CD14-positive monocyte (primary cell): Measurements from ENCODE around the gene EPC1. TPM values are rescaled to one million over a fixed set of nuclear protein-coding genes. Genes with fewer than 3 reads are reported as not detected.
A peak's percentile ranks its signal among the peaks of the same experiment; 100 is the strongest.

ENCODE experiments used
- DNase-seq, 3 donors: peaks; one replicate each; pipeline ENCODE4 v3.0.0-alpha.2; 2011 to 2022
- H2AFZ ChIP-seq: 2 replicates; pipeline ENCODE4 v1.6.0; 2012; ENCODE audit warnings: mild to moderate bottlenecking, low read depth, low read length, inconsistent platforms; ENCODE audit not compliant: insufficient read depth, poor library complexity, severe bottlenecking
- H3K27ac ChIP-seq, 2 donors: 1 replicate in 1 of 2; 2 replicates in 1 of 2; pipeline ENCODE4 v1.5.1; 2012 to 2013; ENCODE audit warnings: low read length in 2 of 2, control low read depth in 1 of 2, inconsistent platforms in 1 of 2, low read depth in 1 of 2, mild to moderate bottlenecking in 1 of 2
- H3K27me3 ChIP-seq, 2 donors: one replicate each; pipeline versions ENCODE4 v1.6.0 to v1.6.1; 2011 to 2013; ENCODE audit warnings: low read length in 2 of 2; ENCODE audit not compliant: control insufficient read depth in 2 of 2, insufficient read depth in 2 of 2
- H3K36me3 ChIP-seq, 2 donors: replicated peaks in 1 of 2; 1 replicate in 1 of 2; 2 replicates in 1 of 2; pipeline versions ENCODE4 v1.5.1 to v1.6.1; 2012 to 2013; ENCODE audit warnings: low read length in 2 of 2, control low read depth in 1 of 2, inconsistent platforms in 1 of 2, mild to moderate bottlenecking in 1 of 2; ENCODE audit not compliant: insufficient read depth in 2 of 2, control insufficient read depth in 1 of 2
- H3K4me1 ChIP-seq, 2 donors: 1 replicate in 1 of 2; 2 replicates in 1 of 2; pipeline versions ENCODE4 v1.5.1 to v1.6.1; 2012 to 2013; ENCODE audit warnings: low read length in 2 of 2, control low read depth in 1 of 2, inconsistent platforms in 1 of 2, mild to moderate bottlenecking in 1 of 2, moderate library complexity in 1 of 2; ENCODE audit not compliant: insufficient read depth in 2 of 2, control insufficient read depth in 1 of 2
- H3K4me2 ChIP-seq: replicated peaks from 2 replicates; pipeline ENCODE3; 2012; ENCODE audit warnings: low read length, moderate library complexity, mild to moderate bottlenecking; ENCODE audit not compliant: poor library complexity, severe bottlenecking; ENCODE audit errors: extremely low read depth
- H3K4me3 ChIP-seq, 3 experiments: fragments of 200-600 bp in 1 of 3; sonication (generic) in 1 of 3; replicated peaks in 1 of 3; 1 replicate in 2 of 3; 2 replicates in 1 of 3; pipeline ENCODE4 v1.5.1; 2011 to 2013; ENCODE audit warnings: low read length in 3 of 3, mild to moderate bottlenecking in 3 of 3, control low read depth in 2 of 3, low read depth in 2 of 3, inconsistent platforms in 1 of 3, moderate library complexity in 1 of 3
- H3K79me2 ChIP-seq: 2 replicates; pipeline ENCODE4 v1.6.0; 2012; ENCODE audit warnings: mild to moderate bottlenecking, control low read depth, inconsistent platforms, low read length, moderate library complexity; ENCODE audit not compliant: insufficient read depth
- H3K9ac ChIP-seq: 2 replicates; pipeline ENCODE4 v1.6.0; 2017; ENCODE audit warnings: low read length, mild to moderate bottlenecking; ENCODE audit not compliant: insufficient read depth, poor library complexity, severe bottlenecking
- H3K9me3 ChIP-seq, 2 donors: replicated peaks in 1 of 2; 1 replicate in 1 of 2; 2 replicates in 1 of 2; pipeline versions ENCODE4 v1.5.1 to v1.6.1; 2012 to 2013; ENCODE audit warnings: low read length in 2 of 2, control low read depth in 1 of 2; ENCODE audit not compliant: control insufficient read depth in 1 of 2, insufficient read depth in 1 of 2
- H4K20me1 ChIP-seq: 2 replicates; pipeline ENCODE4 v1.6.0; 2012; ENCODE audit warnings: mild to moderate bottlenecking, low read length, control low read depth, moderate library complexity; ENCODE audit not compliant: insufficient read depth
- H3K27ac Mint-ChIP-seq, 7 donors: one replicate each; pipeline ENCODE4 v1.8.0; 2020; ENCODE audit warnings: mild to moderate bottlenecking in 7 of 7, mixed read lengths in 7 of 7, moderate library complexity in 6 of 7, inconsistent platforms in 2 of 7
- H3K27me3 Mint-ChIP-seq, 3 donors: one replicate each; pipeline ENCODE4 v1.8.0; 2021 to 2022; ENCODE audit warnings: low read depth in 3 of 3, mild to moderate bottlenecking in 3 of 3, mixed read lengths in 3 of 3, moderate library complexity in 3 of 3, inconsistent platforms in 1 of 3
- H3K36me3 Mint-ChIP-seq, 2 donors: one replicate each; pipeline ENCODE4 v1.8.0; 2020; ENCODE audit warnings: mixed read lengths in 2 of 2, inconsistent platforms in 1 of 2, mild to moderate bottlenecking in 1 of 2
- H3K4me1 Mint-ChIP-seq: one replicate; pipeline ENCODE4 v1.8.0; 2020; ENCODE audit warnings: mild to moderate bottlenecking, mixed read lengths
- H3K4me3 Mint-ChIP-seq, 2 donors: one replicate each; pipeline ENCODE4 v1.8.0; 2020; ENCODE audit warnings: mild to moderate bottlenecking in 2 of 2, mixed read lengths in 2 of 2, moderate library complexity in 1 of 2
- H3K9me3 Mint-ChIP-seq, 7 donors: one replicate each; pipeline ENCODE4 v1.8.0; 2020 to 2022; ENCODE audit warnings: mixed read lengths in 7 of 7, mild to moderate bottlenecking in 6 of 7, moderate library complexity in 6 of 7, inconsistent platforms in 2 of 7
- WGBS: methylation state at CpG from one replicate; pipeline ENCODE4 v1.1.5; 2013; ENCODE audit warnings: missing lambda C conversion rate; ENCODE audit not compliant: insufficient coverage; 5-methylcytosine and 5-hydroxymethylcytosine counted together
- intact Hi-C, 2 donors: fragments of 100-400 bp; cut with micrococcal nuclease; formaldehyde crosslinking; loops; one replicate each; pipeline versions ENCODE4 v1.15.0 to v1.15.1; 2023
- polyA plus RNA-seq, 3 donors: library from polyadenylated mRNA; depleted of rRNA in 1 of 3; unstranded in 2 of 3; stranded (reverse) in 1 of 3; fragments of 300-500 nt in 2 of 3; fragments of >200 nt in 1 of 3; fragmentation: Illumina TruSeq in 2 of 3; gene quantifications; 1 replicate in 2 of 3; 2 replicates in 1 of 3; pipeline ENCODE4 v1.2.3, GENCODE V29; 2012 to 2021
- TF ChIP-seq, protein P1 (sequence below): fragments of 200-600 bp; IDR thresholded peaks from one replicate; pipeline ENCODE4 v1.8.0; 2022; ENCODE audit warnings: antibody characterized with exemption, mild to moderate bottlenecking

Gene EPC1
- polyA plus RNA-seq, 3 donors, result 28.3 to 60.8 (median 31.0) TPM

DNA sequence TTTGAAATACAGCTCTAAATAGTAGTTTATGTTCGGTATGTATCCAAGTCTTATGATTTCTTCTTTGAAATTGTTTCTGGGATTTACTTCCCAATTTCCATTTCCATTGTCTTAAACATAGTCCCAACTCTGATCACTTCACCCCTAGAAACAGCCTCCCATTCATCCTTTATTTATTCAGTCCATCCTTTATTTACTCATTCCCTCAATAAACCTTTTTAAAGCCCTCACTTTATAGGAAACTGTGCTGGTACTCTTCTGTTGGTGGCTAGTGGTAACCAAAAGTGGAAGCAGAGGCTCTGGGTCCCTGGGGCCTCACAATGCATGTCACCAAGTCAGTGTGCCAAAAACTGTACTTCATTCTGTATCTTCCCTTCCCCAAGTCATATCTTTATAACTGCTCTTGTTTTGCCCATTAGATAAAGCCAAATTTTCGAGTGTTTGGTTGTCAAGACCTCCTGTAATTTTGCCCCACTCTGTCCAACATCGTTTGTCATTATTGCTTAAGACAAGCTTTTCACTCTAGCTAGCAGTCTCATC lies 3.9 kb upstream of the EPC1 start:
- Histone ChIP-seq H3K9ac (no peak overlapping the region), H3K4me3 (no peak overlapping the region), H4K20me1 (peaks cover 24% of the 10 kb centered on the region), H3K4me1 (peaks cover 16 to 39% of the 10 kb centered on the region in 2 donors), H3K79me2 (peaks cover 61% of the 10 kb centered on the region), H3K36me3 (peaks cover 0 to 6% of the 10 kb centered on the region in 2 donors), H2AFZ (no peak overlapping the region), H3K27ac (no peak overlapping the region), H3K4me2 (no peak overlapping the region), H3K9me3 (no peaks in the 10 kb centered on the region), H3K27me3 (no peaks in the 10 kb centered on the region)
- peak overlapping the region in 2 of 7 donors; percentile 25 to 61 for H3K27ac Mint-ChIP-seq
- H3K9me3 Mint-ChIP-seq, result peaks cover 0 to 2% (median 0%) of the 10 kb centered on the region in 7 donors
- TF ChIP-seq, protein P1, sequence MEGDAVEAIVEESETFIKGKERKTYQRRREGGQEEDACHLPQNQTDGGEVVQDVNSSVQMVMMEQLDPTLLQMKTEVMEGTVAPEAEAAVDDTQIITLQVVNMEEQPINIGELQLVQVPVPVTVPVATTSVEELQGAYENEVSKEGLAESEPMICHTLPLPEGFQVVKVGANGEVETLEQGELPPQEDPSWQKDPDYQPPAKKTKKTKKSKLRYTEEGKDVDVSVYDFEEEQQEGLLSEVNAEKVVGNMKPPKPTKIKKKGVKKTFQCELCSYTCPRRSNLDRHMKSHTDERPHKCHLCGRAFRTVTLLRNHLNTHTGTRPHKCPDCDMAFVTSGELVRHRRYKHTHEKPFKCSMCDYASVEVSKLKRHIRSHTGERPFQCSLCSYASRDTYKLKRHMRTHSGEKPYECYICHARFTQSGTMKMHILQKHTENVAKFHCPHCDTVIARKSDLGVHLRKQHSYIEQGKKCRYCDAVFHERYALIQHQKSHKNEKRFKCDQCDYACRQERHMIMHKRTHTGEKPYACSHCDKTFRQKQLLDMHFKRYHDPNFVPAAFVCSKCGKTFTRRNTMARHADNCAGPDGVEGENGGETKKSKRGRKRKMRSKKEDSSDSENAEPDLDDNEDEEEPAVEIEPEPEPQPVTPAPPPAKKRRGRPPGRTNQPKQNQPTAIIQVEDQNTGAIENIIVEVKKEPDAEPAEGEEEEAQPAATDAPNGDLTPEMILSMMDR, result no peak
- H3K36me3 Mint-ChIP-seq, result peaks cover 0 to 11% of the 10 kb centered on the region in 2 donors
- peaks cover 46% of the 10 kb centered on the region for H3K4me1 Mint-ChIP-seq
- intact Hi-C loops, result no loop called here
- no peak overlapping the region for H3K4me3 Mint-ChIP-seq
- peaks cover 1 to 4% (median 3%) of the 10 kb centered on the region in 3 donors for H3K27me3 Mint-ChIP-seq
- DNase-seq, result no peak
- 57% methylated on average over 2 of the region's 3 CpGs for WGBS

DNA sequence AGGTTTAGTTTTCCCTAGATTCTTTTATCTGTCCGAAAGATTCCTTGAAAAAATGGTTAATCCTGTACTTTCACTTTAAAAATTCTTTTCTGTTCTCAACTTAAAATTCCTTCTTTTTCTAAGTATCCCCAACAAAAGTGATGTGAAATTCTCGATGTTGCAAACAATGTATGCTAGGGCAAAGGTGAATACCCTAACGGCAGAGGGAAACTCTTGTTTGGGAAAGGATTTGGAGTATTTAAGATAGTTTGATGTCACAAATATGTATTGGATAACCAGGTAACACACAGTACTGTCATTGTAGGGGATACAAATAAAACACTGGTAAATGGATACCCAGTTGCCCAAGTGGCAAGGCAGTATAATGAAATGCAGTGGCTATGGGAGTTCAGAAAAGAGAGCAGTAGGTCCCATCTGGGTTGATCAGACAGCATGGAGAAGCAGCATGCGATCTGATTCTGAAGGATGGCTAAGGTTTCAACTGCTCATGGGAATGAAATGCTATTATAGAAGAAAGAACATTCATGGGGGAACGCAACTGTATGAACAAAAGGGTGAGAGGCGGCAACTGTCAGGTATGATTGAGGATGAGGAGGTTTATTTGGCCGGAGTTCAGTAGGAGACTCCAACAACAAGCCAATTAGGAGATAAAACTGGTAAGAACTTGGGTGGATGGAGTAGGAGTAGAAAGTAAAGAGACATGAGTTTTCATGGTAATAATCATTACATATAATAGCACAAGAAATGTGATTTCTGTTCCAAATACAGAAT lies 3.2 kb upstream of the EPC1 start:
- no peak overlapping the region for H3K27ac ChIP-seq
- no peak overlapping the region for H2AFZ ChIP-seq
- peaks cover 24% of the 10 kb centered on the region for H4K20me1 ChIP-seq
- no peak overlapping the region for H3K9ac ChIP-seq
- H3K4me2 ChIP-seq, result no peak overlapping the region
- intact Hi-C loops, result loop anchor here (5.0 to 10.0 kb wide), 5 partner anchors 55 to 295 kb away; partner anchors contain the start of gene KIF5B (in 1 of the 2)
- no peak for DNase-seq
- peaks cover 0 to 6% of the 10 kb centered on the region in 2 donors for H3K36me3 ChIP-seq
- H3K79me2 ChIP-seq, result peaks cover 65% of the 10 kb centered on the region
- H3K27ac Mint-ChIP-seq, result no peak overlapping the region
- peaks cover 15 to 39% of the 10 kb centered on the region in 2 donors for H3K4me1 ChIP-seq
- H3K4me1 Mint-ChIP-seq, result peaks cover 47% of the 10 kb centered on the region
- no peaks in the 10 kb centered on the region for H3K27me3 ChIP-seq
- TF ChIP-seq, protein P1, result no peak
- H3K27me3 Mint-ChIP-seq, result peaks cover 1 to 4% (median 3%) of the 10 kb centered on the region in 3 donors
- H3K36me3 Mint-ChIP-seq, result peaks cover 0 to 11% of the 10 kb centered on the region in 2 donors
- H3K4me3 Mint-ChIP-seq, result no peak overlapping the region
- 87% methylated on average over 4 of the region's 7 CpGs for WGBS
- H3K9me3 Mint-ChIP-seq, result peaks cover 0 to 2% (median 0%) of the 10 kb centered on the region in 7 donors
- H3K9me3 ChIP-seq, result no peaks in the 10 kb centered on the region
- H3K4me3 ChIP-seq, result no peak overlapping the region
